IMR-90 (cell line): ENCODE measurements around the gene ITGB4.

Experiments used
- CEBPB ChIP-seq: IDR thresholded peaks from 2 replicates; pipeline ENCODE4 v1.6.1; 2012; ENCODE audit warnings: low read depth, low read length, improper control_type of control experiment
- CTCF ChIP-seq: conservative IDR thresholded peaks from 2 replicates; pipeline ENCODE4 v1.5.1; 2012; ENCODE audit warnings: mild to moderate bottlenecking, low read depth, low read length, improper control_type of control experiment
- ELK1 ChIP-seq: fragments of 150-350 bp; IDR thresholded peaks from 2 replicates; pipeline ENCODE4 v1.6.1; 2016; ENCODE audit warnings: low read depth, mild to moderate bottlenecking, low read length, moderate library complexity, borderline replicate concordance
- MAZ ChIP-seq: IDR thresholded peaks from 2 replicates; pipeline ENCODE4 v1.6.1; 2012; ENCODE audit warnings: low read depth, mild to moderate bottlenecking, low read length, improper control_type of control experiment, moderate library complexity, borderline replicate concordance
- POLR2A ChIP-seq: IDR thresholded peaks from 2 replicates; pipeline ENCODE4 v1.6.1; 2012; ENCODE audit warnings: mild to moderate bottlenecking, low read depth, low read length
- RAD21 ChIP-seq: IDR thresholded peaks from 2 replicates; pipeline ENCODE4 v1.6.1; 2012; ENCODE audit warnings: low read length, improper control_type of control experiment

- no peak for TF ChIP-seq CTCF
- no peak for TF ChIP-seq MAZ
- no peak for TF ChIP-seq ELK1
- TF ChIP-seq POLR2A: no peak
- TF ChIP-seq RAD21: no peak
- no peak for TF ChIP-seq CEBPB
Observed at GRCh38 chr17:75721463-75722011, 278 bp downstream of the ITGB4 start.
